Fibroblast of lung (primary cell): ENCODE measurements around the gene HAO2. TPM values are rescaled to one million over a fixed set of nuclear protein-coding genes. Genes with fewer than 3 reads are reported as not detected.
A peak's percentile ranks its signal among the peaks of the same experiment; 100 is the strongest.

Experiments
- DNase-seq, 2 donors: peaks; one replicate each; pipeline versions ENCODE4 v3.0.0 to v3.0.0-alpha.2; 2010; ENCODE audit warnings: low read depth in 2 of 2
- H2AFZ ChIP-seq: 2 replicates; pipeline ENCODE4 v1.5.1; 2012; ENCODE audit warnings: low read length, control low read depth, inconsistent platforms
- H3K27ac ChIP-seq: 2 replicates; pipeline ENCODE4 v1.5.1; 2011; ENCODE audit warnings: low read length, control low read depth; ENCODE audit not compliant: insufficient read depth
- H3K27me3 ChIP-seq: 2 replicates; pipeline ENCODE4 v1.5.1; 2011; ENCODE audit warnings: mild to moderate bottlenecking, low read length; ENCODE audit not compliant: control insufficient read depth, insufficient read depth
- H3K36me3 ChIP-seq: 2 replicates; pipeline ENCODE4 v1.5.1; 2011; ENCODE audit warnings: low read length; ENCODE audit not compliant: control insufficient read depth, insufficient read depth
- H3K4me1 ChIP-seq: 2 replicates; pipeline ENCODE4 v1.5.1; 2011; ENCODE audit warnings: low read length; ENCODE audit not compliant: control insufficient read depth, insufficient read depth; ENCODE audit errors: extremely low read depth
- H3K4me2 ChIP-seq: 2 replicates; pipeline ENCODE4 v1.5.1; 2011; ENCODE audit warnings: low read length, control low read depth; ENCODE audit not compliant: insufficient read depth; ENCODE audit errors: extremely low read depth
- H3K4me3 ChIP-seq, 4 experiments: fragments of 200-600 bp in 1 of 4; sonication (generic) in 1 of 4; replicated peaks in 1 of 4; 2 replicates each; pipeline ENCODE4 v1.5.1; 2011 to 2016; ENCODE audit warnings: low read length in 4 of 4, low read depth in 3 of 4, mild to moderate bottlenecking in 3 of 4, control low read depth in 2 of 4, inconsistent platforms in 1 of 4, mixed read lengths in 1 of 4; ENCODE audit not compliant: insufficient read depth in 1 of 4; ENCODE audit errors: control extremely low read depth in 1 of 4
- H3K79me2 ChIP-seq: 2 replicates; pipeline ENCODE4 v1.5.1; 2012; ENCODE audit warnings: mild to moderate bottlenecking, low read length, inconsistent platforms; ENCODE audit not compliant: control insufficient read depth, insufficient read depth
- H3K9ac ChIP-seq: 2 replicates; pipeline ENCODE4 v1.5.1; 2011; ENCODE audit warnings: mild to moderate bottlenecking, low read length, control low read depth; ENCODE audit not compliant: insufficient read depth
- H3K9me3 ChIP-seq: 2 replicates; pipeline ENCODE4 v1.5.1; 2012; ENCODE audit warnings: low read depth, low read length; ENCODE audit not compliant: control insufficient read depth, insufficient read depth
- H4K20me1 ChIP-seq: 2 replicates; pipeline ENCODE4 v1.5.1; 2011; ENCODE audit warnings: low read length; ENCODE audit not compliant: control insufficient read depth, insufficient read depth; ENCODE audit errors: extremely low read depth
- CTCF ChIP-seq, 2 donors: IDR thresholded peaks in 1 of 2; conservative IDR thresholded peaks in 1 of 2; 1 replicate in 1 of 2; 2 replicates in 1 of 2; pipeline ENCODE4 v1.5.1; 2011 to 2012; ENCODE audit warnings: low read length in 2 of 2, control low read depth in 1 of 2, inconsistent platforms in 1 of 2, low read depth in 1 of 2, mild to moderate bottlenecking in 1 of 2
- EZH2 ChIP-seq: IDR thresholded peaks from 2 replicates; pipeline ENCODE4 v1.5.1; 2012; ENCODE audit warnings: low read length, control low read depth, mild to moderate bottlenecking; ENCODE audit errors: missing control alignments
- polyA plus RNA-seq, 2 donors: library from polyadenylated mRNA; depleted of rRNA in 1 of 2; stranded (reverse) in 1 of 2; unstranded in 1 of 2; fragments of >200 nt; gene quantifications; 2 replicates each; pipeline ENCODE4 v1.2.1, GENCODE V29; 2011 to 2012; ENCODE audit warnings: missing spikeins in 1 of 2
- total RNA-seq: library from RNA; depleted of rRNA; stranded (reverse); fragments of >200 nt; gene quantifications from 2 replicates; pipeline ENCODE4 v1.2.1, GENCODE V29; 2014

Gene HAO2
- total and polyA plus RNA-seq, 2 donors (not counting 1 experiment from before 2014, with no cell fraction given), result not detected

GRCh38 chr1:119372503-119373086 lies 4.0 kb downstream of the HAO2 start:
- H4K20me1 ChIP-seq, result no peaks in the 10 kb centered on the region
- H2AFZ ChIP-seq, result no peak overlapping the region
- H3K4me2 ChIP-seq, result no peak overlapping the region
- no peak overlapping the region for H3K27ac ChIP-seq
- H3K9ac ChIP-seq, result no peak overlapping the region
- H3K4me1 ChIP-seq, result no peaks in the 10 kb centered on the region
- H3K27me3 ChIP-seq, result no peaks in the 10 kb centered on the region
- H3K4me3 ChIP-seq, result no peak overlapping the region
- H3K9me3 ChIP-seq, result no peaks in the 10 kb centered on the region
- no peaks in the 10 kb centered on the region for H3K36me3 ChIP-seq
- peak; percentile 22 to 24 for DNase-seq
- H3K79me2 ChIP-seq, result no peaks in the 10 kb centered on the region
- TF ChIP-seq EZH2, result no peak
- TF ChIP-seq CTCF (conservative IDR thresholded peaks at IDR 0.05 in 1 of 2, IDR thresholded peaks at IDR 0.05 in 1 of 2; ENCODE audit: low read depth in 1 of 2, low read length in 2 of 2), result no peak

GRCh38 chr1:119373465-119373864 lies 4.9 kb downstream of the HAO2 start:
- no peak overlapping the region for H3K27ac ChIP-seq
- no peaks in the 10 kb centered on the region for H4K20me1 ChIP-seq
- no peak for TF ChIP-seq CTCF (conservative IDR thresholded peaks at IDR 0.05 in 1 of 2, IDR thresholded peaks at IDR 0.05 in 1 of 2; ENCODE audit: low read depth in 1 of 2, low read length in 2 of 2)
- no peak overlapping the region for H2AFZ ChIP-seq
- peak in 1 of 2 donors; percentile 41 for DNase-seq
- no peaks in the 10 kb centered on the region for H3K27me3 ChIP-seq
- no peak overlapping the region for H3K4me3 ChIP-seq
- H3K4me2 ChIP-seq, result no peak overlapping the region
- H3K4me1 ChIP-seq, result no peaks in the 10 kb centered on the region
- H3K79me2 ChIP-seq, result no peaks in the 10 kb centered on the region
- no peaks in the 10 kb centered on the region for H3K9me3 ChIP-seq
- no peaks in the 10 kb centered on the region for H3K36me3 ChIP-seq
- H3K9ac ChIP-seq, result no peak overlapping the region

GRCh38 chr1:119374208-119374874 lies 5.8 kb downstream of the HAO2 start:
- peak in 1 of 2 donors; percentile 5 for DNase-seq
- Histone ChIP-seq H3K4me3 (no peak overlapping the region), H2AFZ (no peak overlapping the region), H3K27me3 (no peaks in the 10 kb centered on the region), H3K79me2 (no peaks in the 10 kb centered on the region), H3K9me3 (no peaks in the 10 kb centered on the region), H3K4me1 (no peaks in the 10 kb centered on the region), H4K20me1 (no peaks in the 10 kb centered on the region), H3K36me3 (no peaks in the 10 kb centered on the region), H3K9ac (no peak overlapping the region), H3K4me2 (no peak overlapping the region), H3K27ac (no peak overlapping the region)
- TF ChIP-seq CTCF (conservative IDR thresholded peaks at IDR 0.05 in 1 of 2, IDR thresholded peaks at IDR 0.05 in 1 of 2; ENCODE audit: low read depth in 1 of 2, low read length in 2 of 2) (no peak), EZH2 (no peak)
